NCI-H748 (cell line): ENCODE results near the gene PPP1R12B.
"Not testable (repeated sequence)": the region's sequence is repeated elsewhere in the genome, so short reads cannot be mapped to it uniquely, and the experiment has no call there.

Source experiments
- DNase-seq: peaks from one replicate; lab custom pipeline; 2025; ENCODE audit not compliant: unreplicated experiment; lab: John Stamatoyannopoulos, UW

Gene PPP1R12B

DNA sequence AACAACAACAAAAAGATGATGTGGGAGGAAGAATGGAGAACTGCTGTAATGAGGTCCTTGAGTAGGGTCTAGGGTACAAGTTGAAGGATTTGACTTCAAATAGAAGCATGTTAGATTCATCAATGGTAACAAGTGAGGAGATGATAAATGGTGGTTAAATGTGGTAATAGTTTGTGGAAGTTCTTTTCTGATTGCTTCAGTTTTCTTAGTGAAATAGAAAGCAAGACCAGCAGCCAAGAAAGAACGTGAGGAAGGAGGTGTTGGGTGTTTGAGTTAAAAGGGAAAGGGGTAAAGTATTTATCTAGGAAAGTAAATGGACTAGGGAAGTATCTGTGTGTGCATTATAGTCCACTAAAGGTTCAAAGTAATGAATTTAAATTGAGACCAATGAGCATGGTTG, 177.6 kb downstream of the PPP1R12B start:
- DNase-seq, result not testable (repeated sequence)

DNA sequence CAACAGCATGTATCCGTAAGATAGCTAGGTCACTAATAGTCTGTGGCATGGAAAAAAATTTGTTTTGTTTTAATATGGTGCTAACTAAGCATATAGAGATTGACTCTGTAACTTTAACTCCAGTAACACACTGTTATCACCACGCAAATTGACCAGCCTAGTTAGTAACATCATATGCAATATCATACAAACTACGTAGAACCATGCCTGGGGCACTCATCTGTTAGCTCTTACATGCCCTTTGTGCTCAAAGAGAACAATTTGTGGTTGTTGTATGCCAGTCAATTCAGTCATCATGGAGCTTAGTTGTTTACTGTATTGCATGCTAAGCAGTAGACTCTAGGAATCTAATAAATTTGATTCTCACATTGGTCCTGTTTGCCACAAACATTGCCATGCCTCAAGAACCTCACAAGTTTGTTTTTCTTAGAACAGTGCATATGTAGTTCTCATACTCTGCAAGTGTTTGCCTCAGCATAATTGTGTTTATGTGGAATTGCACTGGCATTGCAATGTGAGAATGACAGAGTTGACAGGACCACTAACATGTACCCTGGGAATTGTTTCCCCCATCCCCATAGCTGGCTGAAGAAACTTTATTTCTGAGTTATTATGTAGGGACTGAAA, 179.7 kb downstream of the PPP1R12B start:
- DNase-seq, result not testable (repeated sequence)

DNA sequence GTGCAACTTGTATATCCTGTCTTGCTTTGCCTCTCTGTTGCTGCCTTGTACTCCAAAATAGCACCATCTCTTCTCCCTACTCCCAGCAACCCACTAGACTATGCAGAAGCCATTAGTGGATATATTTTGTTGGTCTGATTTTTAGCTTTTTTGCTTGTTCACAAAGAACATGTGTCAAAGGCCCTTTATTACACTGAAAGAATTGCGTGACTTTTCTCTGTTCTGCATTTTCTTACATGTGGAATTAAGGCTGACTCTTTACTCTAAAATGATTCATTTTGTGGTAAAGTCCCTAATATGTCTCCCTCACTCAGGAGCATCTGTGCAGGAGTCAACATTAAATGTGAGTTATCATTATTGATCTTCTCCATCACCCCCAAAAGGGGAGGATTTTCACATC, 182.2 kb downstream of the PPP1R12B start:
- not testable (repeated sequence) for DNase-seq

DNA sequence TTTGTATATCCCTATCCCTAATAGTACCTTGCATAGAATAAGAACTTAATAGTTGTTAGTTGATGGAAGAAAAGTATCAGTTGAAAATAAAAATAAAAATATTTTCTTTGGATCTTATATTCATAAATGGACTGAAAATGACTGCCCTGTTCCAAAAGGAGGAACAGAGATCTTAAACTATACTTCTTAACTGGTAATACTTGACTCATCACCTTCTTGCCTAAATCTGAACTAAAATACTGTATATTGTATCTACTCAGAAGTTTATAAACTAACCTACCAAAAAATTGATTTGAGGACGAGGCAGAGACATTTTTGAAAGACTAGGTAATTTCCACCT, 182.9 kb downstream of the PPP1R12B start:
- no peak for DNase-seq

DNA sequence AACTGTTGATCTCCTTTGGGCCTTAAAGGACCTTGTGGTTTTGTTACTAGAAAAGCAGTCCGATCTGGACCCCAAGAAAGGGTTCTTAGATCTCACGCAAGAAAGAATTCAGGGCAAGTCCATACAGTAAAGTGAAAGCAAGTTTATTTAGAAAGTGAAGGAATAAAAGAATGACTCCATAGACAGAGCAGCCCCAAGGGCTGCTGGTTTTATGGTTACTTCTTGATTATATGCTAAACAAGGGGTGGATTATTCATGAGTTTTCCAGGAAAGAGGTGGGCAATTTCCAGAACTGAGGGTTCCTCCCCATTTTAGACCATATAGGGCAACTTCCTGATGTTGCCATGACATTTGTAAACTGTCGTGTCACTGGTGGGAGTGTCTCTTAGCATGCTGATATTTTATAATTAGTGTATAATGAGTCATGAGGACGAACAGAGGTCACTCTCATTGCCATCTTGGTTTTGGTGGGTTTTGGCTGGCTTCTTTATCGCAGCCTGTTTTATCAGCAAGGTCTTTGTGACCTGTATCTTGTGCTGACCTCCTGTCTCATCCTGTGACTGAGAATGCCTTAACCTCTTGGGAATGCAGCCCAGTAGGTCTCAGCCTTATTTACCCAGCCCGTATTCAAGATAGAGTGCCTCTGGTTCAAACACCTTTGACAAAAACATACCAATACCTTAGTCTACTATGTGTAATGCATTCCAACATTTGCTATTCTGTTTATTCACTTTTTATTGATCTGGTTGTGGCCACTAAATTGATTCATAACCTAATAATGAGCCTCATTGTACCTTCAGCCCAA, 183.5 kb downstream of the PPP1R12B start:
- not testable (repeated sequence) for DNase-seq

DNA sequence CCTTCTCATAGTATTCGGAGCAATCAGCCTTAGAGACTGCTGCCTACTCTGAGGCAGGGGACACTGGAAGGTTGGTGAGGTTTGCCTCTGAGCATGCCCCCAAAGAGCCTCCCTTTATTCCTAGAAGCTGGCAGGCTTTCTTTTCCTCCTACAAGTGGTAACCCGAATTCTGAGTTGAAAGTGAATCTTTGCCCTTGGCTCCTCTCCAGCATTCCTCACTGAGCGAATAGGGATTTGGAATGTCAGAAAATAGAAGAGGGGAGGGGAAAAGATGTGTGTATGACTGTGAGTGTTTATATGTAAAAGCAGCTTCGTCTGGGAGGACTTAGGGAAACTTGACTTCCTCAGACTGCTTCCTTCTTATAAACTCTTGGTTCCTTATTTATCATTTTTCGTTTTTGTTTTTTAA, 190.7 kb downstream of the PPP1R12B start:
- DNase-seq, result not testable (repeated sequence)

DNA sequence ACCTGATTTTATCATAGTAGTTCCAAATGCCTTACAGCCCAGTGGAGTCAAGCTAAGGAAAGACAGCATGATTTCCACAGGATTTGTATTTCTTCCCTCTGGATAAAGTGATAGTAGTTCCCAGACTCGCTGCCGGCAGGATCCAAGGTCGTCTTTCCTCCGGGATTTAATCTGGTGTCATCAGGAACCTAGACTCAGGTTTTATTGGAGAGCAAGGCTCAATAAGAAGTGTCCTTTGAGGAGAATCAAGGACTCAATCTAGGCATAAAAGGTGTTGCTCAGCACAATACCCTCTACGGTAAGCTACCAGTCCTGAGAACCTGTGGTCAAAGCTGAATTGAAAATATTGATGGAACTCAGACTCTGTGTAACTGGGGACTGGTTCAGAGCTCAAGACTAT, 191.1 kb downstream of the PPP1R12B start:
- DNase-seq, result not testable (repeated sequence)

DNA sequence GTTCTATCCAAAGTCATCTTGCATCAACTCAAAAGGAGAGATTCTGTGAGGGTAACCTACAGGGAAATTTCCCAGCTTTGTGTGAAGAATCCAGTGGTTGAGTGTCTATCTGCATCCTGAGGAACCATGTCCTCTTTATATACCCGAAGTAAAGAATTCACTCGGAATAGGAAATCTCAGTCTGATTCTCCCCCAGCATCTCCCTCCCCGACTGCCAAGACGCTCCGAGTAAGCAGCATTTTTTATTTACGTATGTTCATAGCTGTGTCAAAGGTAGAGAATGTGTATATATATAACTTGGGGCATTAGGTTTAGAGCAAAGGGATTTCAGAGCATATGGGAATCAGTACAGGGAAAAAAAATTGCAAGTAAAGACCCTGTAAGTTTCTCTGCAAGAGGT, 191.5 kb downstream of the PPP1R12B start:
- DNase-seq, result no peak

DNA sequence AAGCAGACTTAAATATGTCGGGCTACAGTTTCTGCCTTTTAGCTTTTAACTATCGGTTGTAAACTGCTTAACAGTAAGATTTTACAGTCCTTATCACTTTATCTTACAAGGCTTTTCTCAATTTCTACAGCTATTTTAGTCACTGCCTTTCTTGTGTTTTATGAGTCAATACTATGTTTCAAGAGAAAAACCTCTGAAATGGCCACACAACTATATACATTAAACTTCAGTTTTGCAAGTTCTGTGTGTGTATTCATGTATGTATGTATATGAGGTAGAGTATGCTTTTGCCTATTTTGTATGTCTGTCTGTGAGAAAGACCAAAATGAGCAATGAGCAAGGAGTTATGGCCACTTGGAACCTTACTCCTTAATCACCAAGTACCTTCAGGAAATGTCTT, 191.9 kb downstream of the PPP1R12B start:
- DNase-seq, result no peak

DNA sequence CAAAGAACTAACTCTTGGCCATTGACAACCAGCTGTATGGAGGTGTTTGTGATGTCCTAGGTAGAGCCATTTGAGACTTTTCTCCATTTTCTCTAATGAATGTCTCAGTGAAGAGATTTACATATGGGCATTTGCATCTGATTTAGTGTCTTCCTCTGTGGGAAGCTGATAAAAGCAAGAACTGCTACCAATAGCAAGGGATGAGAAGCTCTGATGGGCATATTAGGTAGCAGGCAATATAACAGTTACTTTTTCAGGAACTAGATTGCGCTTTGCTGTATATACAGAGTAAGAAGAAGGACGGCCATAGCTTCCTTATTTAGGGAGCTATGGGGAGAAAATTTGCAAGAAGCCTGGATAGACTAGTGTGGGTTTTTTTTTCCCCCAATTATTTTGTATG, 192.4 kb downstream of the PPP1R12B start:
- not testable (repeated sequence) for DNase-seq

DNA sequence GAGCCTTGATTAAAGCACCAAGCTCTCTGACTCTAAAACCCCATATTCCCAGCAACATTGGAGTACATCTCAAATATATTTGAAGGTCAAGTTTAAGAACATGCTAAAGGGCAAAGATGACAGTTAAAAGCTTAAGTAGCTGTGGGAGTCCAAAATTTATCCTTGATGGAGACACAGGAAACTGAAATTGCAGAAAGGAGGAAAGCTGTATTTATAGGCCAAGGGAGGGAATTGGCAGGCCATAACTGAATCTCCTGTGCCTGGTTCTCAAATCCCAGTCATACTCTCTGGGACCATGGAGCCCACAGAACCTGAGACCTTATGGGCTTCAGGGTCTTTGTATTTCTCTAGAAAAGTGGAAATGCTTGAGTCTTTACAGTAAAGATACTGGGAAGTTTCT, 193.9 kb downstream of the PPP1R12B start:
- not testable (repeated sequence) for DNase-seq

DNA sequence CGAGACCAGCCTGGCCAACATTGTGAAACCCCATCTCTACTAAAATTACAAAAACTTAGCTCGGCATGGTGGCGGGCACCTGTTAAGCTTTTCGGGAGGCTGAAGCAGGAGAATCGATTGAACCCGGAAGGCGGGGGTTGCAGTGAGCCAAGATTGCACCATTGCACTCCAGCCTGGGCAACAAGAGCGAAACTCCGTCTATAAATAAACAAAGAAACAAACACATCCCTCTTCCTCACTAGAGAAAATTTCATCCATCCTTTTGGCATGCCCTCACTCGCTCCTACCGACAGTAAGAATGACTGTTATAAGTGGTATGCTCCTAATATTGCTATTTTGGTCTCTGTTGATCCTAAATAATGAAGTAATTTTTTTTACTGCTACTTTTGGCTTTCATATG, 195.0 kb downstream of the PPP1R12B start:
- not testable (repeated sequence) for DNase-seq

DNA sequence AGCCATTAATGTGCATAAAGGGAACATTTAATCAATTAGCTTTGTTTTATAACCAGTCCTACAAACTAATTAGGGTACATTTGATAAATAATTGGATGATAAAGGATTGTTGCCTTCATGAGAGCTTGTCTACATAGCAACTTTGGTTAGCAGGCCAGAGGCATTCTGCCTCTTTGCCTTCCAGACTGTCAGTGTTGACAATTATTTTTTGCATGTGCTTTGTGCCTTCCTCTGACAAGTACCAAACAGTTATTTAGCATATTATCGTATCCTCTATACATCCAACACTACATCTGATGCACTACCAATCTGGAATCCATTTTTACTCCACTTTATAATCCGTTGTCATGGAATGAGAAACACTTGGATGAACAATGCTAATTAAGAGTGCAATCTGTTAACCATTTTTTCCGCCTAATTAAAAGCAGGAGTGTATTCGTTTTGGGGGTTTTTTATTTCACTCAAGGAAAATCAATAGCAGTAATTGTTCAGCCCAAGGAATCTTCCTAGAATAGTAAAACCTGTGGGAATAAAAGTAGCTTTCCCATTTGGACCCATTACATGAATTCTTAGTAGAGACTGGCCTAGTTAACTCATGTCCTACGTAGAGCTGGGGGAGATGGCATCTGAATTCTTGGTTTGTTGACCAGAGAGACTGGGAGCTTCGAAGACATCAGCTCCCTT, 196.4 kb downstream of the PPP1R12B start:
- DNase-seq, result not testable (repeated sequence)

DNA sequence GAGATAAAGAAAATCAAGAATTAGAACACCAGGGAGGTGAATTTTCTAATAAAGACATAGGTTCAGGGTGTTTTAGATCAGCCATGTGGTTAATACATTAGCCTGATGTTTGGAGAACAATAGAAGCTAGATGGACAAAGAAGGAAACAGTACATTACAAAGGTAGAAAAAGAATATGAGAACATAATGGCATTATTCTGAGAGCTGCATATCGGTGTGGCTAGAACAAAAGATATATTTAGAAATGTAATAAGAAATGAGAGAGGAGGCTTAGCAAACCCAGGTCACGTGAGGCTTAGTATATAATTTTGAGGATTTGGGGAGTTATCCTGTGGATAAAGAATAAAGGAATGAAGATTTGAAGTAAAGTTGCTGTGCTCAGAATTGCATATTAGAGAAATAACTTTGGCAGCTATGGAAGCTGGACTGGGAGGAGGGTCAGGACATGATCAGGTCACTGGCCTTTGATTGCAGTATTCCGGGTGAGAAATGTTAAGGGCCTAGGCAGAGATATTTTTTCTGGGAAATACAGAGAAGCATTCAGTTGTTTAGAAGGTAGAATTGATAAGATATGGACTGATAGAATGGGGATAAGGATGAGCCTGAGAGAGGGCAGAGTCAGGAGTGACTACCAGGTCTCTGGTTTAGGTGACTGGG, 197.3 kb downstream of the PPP1R12B start:
- not testable (repeated sequence) for DNase-seq

DNA sequence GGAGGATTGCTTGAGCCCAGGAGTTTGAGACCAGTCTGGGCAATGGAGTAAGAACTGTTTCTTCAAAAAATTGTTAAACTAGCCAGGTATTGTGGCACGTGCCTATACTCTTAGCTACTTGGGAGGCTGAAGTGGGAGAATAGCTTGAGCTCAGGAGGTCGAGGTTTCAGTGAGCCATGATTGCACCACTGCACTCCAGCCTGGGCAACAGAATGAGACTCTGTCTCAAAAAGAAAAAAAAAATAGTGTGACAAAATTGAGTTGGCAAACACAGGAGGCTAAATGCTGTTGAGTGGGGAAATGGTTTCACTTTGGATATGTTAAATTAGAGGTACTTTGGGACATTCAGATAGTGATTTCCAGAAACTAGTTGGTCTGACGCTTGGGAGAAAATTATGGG, 197.9 kb downstream of the PPP1R12B start:
- not testable (repeated sequence) for DNase-seq

DNA sequence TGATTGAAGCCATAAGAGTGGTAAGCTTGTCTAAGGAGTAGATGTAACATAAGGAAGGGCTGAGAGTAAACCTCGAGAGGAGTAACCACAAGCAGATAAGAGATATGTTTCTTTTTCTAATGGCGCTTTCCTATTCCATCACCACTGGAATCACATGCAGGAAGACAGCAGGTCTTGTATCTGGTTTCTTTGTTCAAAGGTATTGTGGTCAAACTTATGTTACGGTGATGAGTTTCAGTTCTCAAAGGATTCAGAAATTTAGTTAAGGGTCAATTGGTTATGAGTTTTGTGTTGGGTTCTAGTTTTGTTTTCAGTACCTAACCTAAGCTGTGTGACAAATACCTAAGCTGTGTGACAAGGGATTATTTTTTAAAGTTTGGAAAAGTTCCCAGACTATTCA, 198.3 kb downstream of the PPP1R12B start:
- not testable (repeated sequence) for DNase-seq

DNA sequence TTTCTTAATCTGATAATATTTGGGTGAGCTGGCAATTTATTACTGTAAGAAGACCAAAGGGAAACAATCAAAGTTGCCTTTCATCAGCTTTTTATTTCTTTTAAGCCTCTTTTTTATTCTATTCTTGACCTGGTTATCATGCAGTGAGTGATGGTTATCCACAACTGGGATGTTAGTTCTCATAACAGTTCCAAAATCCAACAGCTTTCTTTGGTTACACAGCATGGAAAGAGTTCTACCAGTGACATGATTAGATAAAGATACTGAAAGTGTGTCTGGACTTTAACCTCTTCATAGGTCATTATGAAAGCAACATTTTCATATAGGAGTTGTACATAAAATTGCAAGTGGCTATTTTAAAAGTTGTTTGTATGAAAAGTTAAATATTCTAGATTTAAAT, 198.7 kb downstream of the PPP1R12B start:
- DNase-seq, result no peak

DNA sequence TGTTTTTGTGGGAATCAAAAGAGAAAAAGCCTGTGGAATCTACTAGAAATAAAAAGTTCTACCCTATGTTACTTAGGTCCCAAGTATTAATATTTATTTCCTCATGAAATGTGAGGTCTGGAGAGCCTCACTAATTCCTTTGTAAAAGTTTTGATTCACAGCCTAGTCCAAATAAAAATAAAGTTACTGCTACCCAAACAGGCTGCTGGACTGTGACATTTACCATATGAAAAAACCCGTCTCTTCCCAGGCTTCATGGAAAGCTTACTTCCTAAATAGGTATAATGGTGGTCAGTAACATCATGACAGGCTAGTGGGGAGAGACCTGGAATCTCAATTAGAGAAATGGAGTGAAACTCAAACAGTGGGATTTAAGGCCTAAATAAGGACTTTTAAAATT, 201.6 kb downstream of the PPP1R12B start:
- not testable (repeated sequence) for DNase-seq

DNA sequence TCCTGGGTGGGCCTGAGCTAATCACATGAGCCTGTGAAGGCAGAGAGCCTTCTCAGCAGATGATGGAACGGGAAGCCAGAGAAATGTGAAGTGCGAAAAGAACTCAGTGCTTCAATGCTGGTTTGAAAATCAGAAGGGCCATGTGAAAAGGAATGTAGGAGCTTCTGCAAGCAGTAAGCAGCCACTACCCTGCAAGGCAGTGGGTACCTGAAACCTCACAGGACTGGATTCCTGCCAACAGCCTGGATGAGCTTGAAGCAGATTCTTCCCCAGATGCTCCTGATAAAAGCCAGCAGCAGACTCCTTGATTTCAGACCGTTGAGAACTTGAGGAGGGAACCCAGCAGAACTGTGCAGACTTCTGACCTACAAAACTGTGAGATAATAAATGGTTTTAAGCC, 203.2 kb downstream of the PPP1R12B start:
- DNase-seq, result no peak

DNA sequence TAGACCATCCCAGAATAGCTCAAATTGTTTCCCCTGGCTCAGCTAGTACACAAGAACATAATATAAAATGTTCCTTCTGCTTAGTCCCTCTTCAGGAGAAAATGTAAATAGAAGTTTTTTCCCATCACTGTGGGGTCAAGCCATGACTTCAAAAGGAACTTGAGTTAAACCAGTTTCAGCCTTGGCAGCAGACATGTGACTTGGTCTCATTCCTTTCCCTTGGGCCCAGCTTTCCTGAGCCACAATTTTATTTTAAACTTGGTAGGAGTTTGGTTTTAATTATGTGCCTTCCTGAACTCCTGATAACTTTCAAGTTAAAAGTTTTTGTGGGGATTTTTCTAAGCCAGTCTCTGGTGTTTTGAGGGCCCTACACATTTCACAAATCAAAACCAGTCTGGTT, 204.1 kb downstream of the PPP1R12B start:
- DNase-seq, result not testable (repeated sequence)

DNA sequence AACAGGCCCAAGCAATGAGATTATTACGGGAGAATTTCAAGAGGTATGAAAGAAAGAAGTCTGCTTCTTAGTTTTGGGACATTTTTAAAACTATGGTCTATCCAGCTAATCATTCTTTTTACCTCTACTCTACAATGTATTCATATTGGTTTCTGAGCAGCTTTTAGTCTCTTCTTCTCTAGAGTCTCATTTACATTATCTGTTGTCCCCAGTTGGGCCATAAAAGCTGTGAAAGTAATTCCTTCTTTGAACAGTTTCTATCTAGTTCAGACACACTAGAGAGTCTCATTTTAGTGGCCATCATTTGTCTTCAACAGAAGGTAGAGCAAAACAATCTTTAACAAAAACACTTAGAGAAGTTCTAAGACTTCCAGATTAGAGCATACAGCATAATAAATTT, 204.6 kb downstream of the PPP1R12B start:
- DNase-seq, result not testable (repeated sequence)
